ENCODE data around the gene GSTM1. TPM values are rescaled to one million over a fixed set of nuclear protein-coding genes. Genes with fewer than 3 reads are reported as not detected.

Gene GSTM1
- total and polyA plus RNA-seq, 2 of the 8 experiments (the other 6 are each of a cell fraction or from before 2014, with no cell fraction given), result 16.7 to 42.5 TPM

- Histone ChIP-seq H3K79me1 (ENCODE audit: low read depth, low read length) (no peaks in the 10 kb centered on the region), H3K9ac (replicated peaks in 1 of 4; ENCODE audit: extremely low read depth in 1 of 4, low read depth in 3 of 4, low read length in 3 of 4) (no peak overlapping the region), H4K8ac (ENCODE audit: extremely low read depth, insufficient read depth, low read length) (peak overlapping the region; percentile 22), H3K27me3 (replicated peaks in 1 of 4; ENCODE audit: control insufficient read depth in 3 of 4, extremely low read depth in 1 of 4, insufficient read depth in 3 of 4, low read length in 3 of 4) (no peaks in the 10 kb centered on the region; a peak in 2 of 7 replicates), H3K4me1 (replicated peaks in 1 of 4; ENCODE audit: control insufficient read depth in 3 of 4, insufficient read depth in 4 of 4, low read length in 3 of 4) (no peaks in the 10 kb centered on the region; a peak in 1 of 7 replicates), H3K23ac (ENCODE audit: insufficient read length) (no peak overlapping the region), H3K56ac (replicated peaks; ENCODE audit: insufficient read length, low read depth, low read length) (no peak overlapping the region), H2AFZ (ENCODE audit: low read length) (peak overlapping the region; percentile 60; the same call in 1 of the 2 replicates), H3K4ac (replicated peaks; ENCODE audit: insufficient read length, low read depth, low read length) (no peak overlapping the region), H3K79me2 (ENCODE audit: control insufficient read depth in 1 of 2, insufficient read depth in 2 of 2, low read length in 2 of 2) (no peaks in the 10 kb centered on the region), H2BK20ac (ENCODE audit: low read length) (no peak overlapping the region), H2AK5ac (ENCODE audit: low read depth, low read length) (no peak overlapping the region), H3K9me3 (ENCODE audit: insufficient read depth in 2 of 2, low read depth in 1 of 2, low read length in 1 of 2) (no peaks in the 10 kb centered on the region), H4K5ac (ENCODE audit: insufficient read length, low read depth, low read length) (no peak overlapping the region), H3K4me3 (ENCODE audit: extremely low read depth in 1 of 4, insufficient read depth in 2 of 4, low read depth in 3 of 4, low read length in 4 of 4) (no peak overlapping the region), H3K18ac (ENCODE audit: extremely low read depth, low read length) (no peak overlapping the region; the same call in 1 of the 2 replicates), H4K91ac (replicated peaks; ENCODE audit: insufficient read length, low read length) (no peak overlapping the region), H3K14ac (ENCODE audit: insufficient read length) (no peak overlapping the region), H2BK120ac (replicated peaks; ENCODE audit: low read depth, low read length) (no peak overlapping the region), H2BK12ac (ENCODE audit: low read depth, low read length) (no peak overlapping the region), H4K20me1 (replicated peaks in 1 of 2; ENCODE audit: control insufficient read depth in 1 of 2, insufficient read depth in 2 of 2, low read length in 2 of 2) (no peaks in the 10 kb centered on the region), H2BK15ac (ENCODE audit: low read length) (no peak overlapping the region), H3K27ac (ENCODE audit: low read depth, low read length) (no peak overlapping the region), H3K4me2 (ENCODE audit: insufficient read depth in 1 of 2, low read depth in 2 of 2, low read length in 2 of 2) (peak overlapping the region in 1 of 2 experiments; percentile 44; a peak in 1 of 4 replicates), H3K36me3 (ENCODE audit: control insufficient read depth in 2 of 4, insufficient read depth in 4 of 4, low read length in 3 of 4) (no peaks in the 10 kb centered on the region), H3K23me2 (ENCODE audit: low read depth, low read length) (no peaks in the 10 kb centered on the region), H2BK5ac (ENCODE audit: low read depth, low read length) (0 out of 2 replicates have a peak overlapping the region, but pooled peaks have one; percentile 18)
- peak; percentile 74 to 99 for DNase-seq (ENCODE audit: low read depth in 1 of 2, low spot score in 2 of 2)
- WGBS, 2 experiments (ENCODE audit: extremely low coverage in 1 of 2, insufficient coverage in 1 of 2, insufficient read length in 1 of 2, insufficient replicate concordance in 2 of 2, low coverage in 1 of 2, low lambda C conversion rate in 2 of 2, missing lambda C conversion rate in 1 of 2), result 45% methylated on average over 30 of the region's 32 CpGs; no CpG with 5 or more reads in 1 of the 2 experiments
- no peak for FAIRE-seq
- ChIA-PET POLR2A (ENCODE audit: partially characterized antibody) (interaction anchor here (0.6 to 1.0 kb wide), 6 partner anchors 8 to 342 kb away, joined by 3 to 6 read pairs (median 4); partner anchors contain the start of genes GSTM1 and GSTM4), CTCF (ENCODE audit: partially characterized antibody) (interaction anchor here (0.6 to 10.7 kb wide), 31 partner anchors 10 to 364 kb away, joined by 3 to 293 read pairs (median 3); partner anchors contain the start of genes AHCYL1, EPS8L3, GSTM1 and GSTM4)
- TF ChIP-seq SAP30 (IDR thresholded peaks at IDR 0.05; ENCODE audit: insufficient read depth, insufficient replicate concordance, low read length) (no peak), GTF2F1 (IDR thresholded peaks at IDR 0.05; ENCODE audit: borderline replicate concordance, low read depth, low read length) (no peak), PHF8 (conservative IDR thresholded peaks at IDR 0.05; ENCODE audit: low read depth, low read length) (no peak), CBX5 (IDR thresholded peaks at IDR 0.05; ENCODE audit: low read depth, low read length) (no peak), CEBPB (IDR thresholded peaks at IDR 0.05; ENCODE audit: low read depth, low read length) (0 out of 2 replicates have a peak, but pooled peaks have one; percentile 1), RNF2 (IDR thresholded peaks at IDR 0.05; ENCODE audit: borderline replicate concordance, low read depth, low read length, missing control alignments, poor library complexity, severe bottlenecking) (no peak), POU5F1 (IDR thresholded peaks at IDR 0.05; ENCODE audit: low read depth, low read length) (no peak), POLR2AphosphoS5 (IDR thresholded peaks at IDR 0.05; ENCODE audit: low read depth, low read length) (no peak), JUN (IDR thresholded peaks at IDR 0.05; ENCODE audit: low read depth, low read length) (no peak), RXRA (IDR thresholded peaks at IDR 0.05; ENCODE audit: insufficient read depth, low read depth, low read length) (peak; percentile 86; the same call in 1 of the 2 replicates), CBX8 (IDR thresholded peaks at IDR 0.05; ENCODE audit: borderline replicate concordance, low read depth, low read length) (no peak)
Measured at GRCh38 chr1:109643385-109644230, 44.0 kb upstream of the GSTM1 start.
